CD4-positive, alpha-beta T cell treated with Interleukin-15 for 1 hour (primary cell): ENCODE data around the gene IZUMO2.
"Not testable (repeated sequence)": the region's sequence is repeated elsewhere in the genome, so short reads cannot be mapped to it uniquely, and the experiment has no call there.

Source experiments
- DNase-seq: peaks from one replicate; pipeline ENCODE4 v3.0.0-alpha.2; 2020

The IZUMO2 gene

GRCh38 chr19:50181121-50181520, 18.0 kb upstream of the IZUMO2 start:
- no peak for DNase-seq

- DNase-seq, result no peak
Observed at GRCh38 chr19:50178859-50179537, 15.9 kb upstream of the IZUMO2 start.

- DNase-seq, result no peak
Observed at GRCh38 chr19:50178320-50178719, 15.2 kb upstream of the IZUMO2 start.

- DNase-seq, result no peak
Observed at GRCh38 chr19:50176775-50177174, 13.7 kb upstream of the IZUMO2 start.

GRCh38 chr19:50175924-50176323, 12.8 kb upstream of the IZUMO2 start:
- no peak for DNase-seq

GRCh38 chr19:50174100-50174793, 11.2 kb upstream of the IZUMO2 start:
- DNase-seq, result no peak

- no peak for DNase-seq
Observed at GRCh38 chr19:50173127-50173526, 10.0 kb upstream of the IZUMO2 start.

GRCh38 chr19:50172726-50173125, 9.6 kb upstream of the IZUMO2 start:
- no peak for DNase-seq

- DNase-seq, result no peak
Observed at GRCh38 chr19:50171752-50172151, 8.7 kb upstream of the IZUMO2 start.

- no peak for DNase-seq
Observed at GRCh38 chr19:50167314-50167721, 4.2 kb upstream of the IZUMO2 start.

GRCh38 chr19:50159078-50159477, 4.0 kb downstream of the IZUMO2 start:
- no peak for DNase-seq

GRCh38 chr19:50158577-50158976, 4.5 kb downstream of the IZUMO2 start:
- no peak for DNase-seq

GRCh38 chr19:50155520-50156109, 7.5 kb downstream of the IZUMO2 start:
- no peak for DNase-seq

- no peak for DNase-seq
Observed at GRCh38 chr19:50154529-50154928, 8.6 kb downstream of the IZUMO2 start.

- DNase-seq, result no peak
Observed at GRCh38 chr19:50152578-50152977, 10.5 kb downstream of the IZUMO2 start.

GRCh38 chr19:50148528-50148927, 14.6 kb downstream of the IZUMO2 start:
- no peak for DNase-seq

GRCh38 chr19:50147462-50148423, 15.3 kb downstream of the IZUMO2 start:
- DNase-seq, result peak; percentile 73

GRCh38 chr19:50141921-50142320, 21.2 kb downstream of the IZUMO2 start:
- not testable (repeated sequence) for DNase-seq

- DNase-seq, result not testable (repeated sequence)
Observed at GRCh38 chr19:50140118-50140845, 22.8 kb downstream of the IZUMO2 start.

- not testable (repeated sequence) for DNase-seq
Observed at GRCh38 chr19:50136603-50137365, 26.3 kb downstream of the IZUMO2 start.

GRCh38 chr19:50135856-50136602, 27.1 kb downstream of the IZUMO2 start:
- not testable (repeated sequence) for DNase-seq
